H1 (cell line): ENCODE results near the gene DNAJC27. TPM values are rescaled to one million over a fixed set of nuclear protein-coding genes. Genes with fewer than 3 reads are reported as not detected.

Source experiments
- CTCF ChIA-PET: fragments of 300-600 bp; sonication (Branson Sonifier 250); formaldehyde crosslinking; loops from one replicate; lab custom pipeline; 2021; ENCODE audit not compliant: partially characterized antibody; lab: Charles Lee
- POLR2A ChIA-PET: fragments of 300-600 bp; sonication (Branson Sonifier 250); formaldehyde crosslinking; loops from one replicate; lab custom pipeline; 2021; ENCODE audit warnings: inconsistent platforms; ENCODE audit not compliant: partially characterized antibody; lab: Charles Lee
- DNase-seq, 2 experiments: peaks; one replicate each; pipeline versions ENCODE4 v3.0.0 to v3.0.0-alpha.2; 2010 to 2022; ENCODE audit warnings: low spot score in 2 of 2, low read depth in 1 of 2, mixed read lengths in 1 of 2
- FAIRE-seq: peaks from 2 replicates; lab custom pipeline; 2011; peaks lifted over from hg19 to GRCh38; lab: Jason Lieb, UNC
- H2AFZ ChIP-seq: 2 replicates; pipeline ENCODE4 v1.8.1; 2012; ENCODE audit warnings: low read length, inconsistent platforms
- H2AK5ac ChIP-seq: 2 replicates; pipeline ENCODE4 v1.6.1; 2013; ENCODE audit warnings: low read depth, low read length
- H2BK120ac ChIP-seq: replicated peaks from 2 replicates; pipeline ENCODE3; 2013; ENCODE audit warnings: low read depth, low read length, inconsistent platforms
- H2BK12ac ChIP-seq: 2 replicates; pipeline ENCODE4 v1.6.1; 2013; ENCODE audit warnings: low read depth, low read length
- H2BK15ac ChIP-seq: 2 replicates; pipeline ENCODE4 v1.6.1; 2013; ENCODE audit warnings: low read length
- H2BK20ac ChIP-seq: 2 replicates; pipeline ENCODE4 v1.6.1; 2013; ENCODE audit warnings: low read length
- H2BK5ac ChIP-seq: 2 replicates; pipeline ENCODE4 v1.6.1; 2013; ENCODE audit warnings: low read depth, low read length
- H3K14ac ChIP-seq: 2 replicates; pipeline ENCODE4 v1.6.1; 2013; ENCODE audit warnings: inconsistent platforms; ENCODE audit not compliant: insufficient read length
- H3K18ac ChIP-seq: 2 replicates; pipeline ENCODE4 v1.6.1; 2013; ENCODE audit warnings: low read length; ENCODE audit errors: extremely low read depth
- H3K23ac ChIP-seq: 2 replicates; pipeline ENCODE4 v1.6.1; 2013; ENCODE audit warnings: inconsistent platforms; ENCODE audit not compliant: insufficient read length
- H3K23me2 ChIP-seq: 2 replicates; pipeline ENCODE4 v1.6.1; 2013; ENCODE audit warnings: low read depth, low read length
- H3K27ac ChIP-seq: 2 replicates; pipeline ENCODE4 v1.6.1; 2011; ENCODE audit warnings: low read depth, low read length, inconsistent platforms
- H3K27me3 ChIP-seq, 4 experiments: replicated peaks in 1 of 4; 1 replicate in 1 of 4; 2 replicates in 3 of 4; pipeline versions ENCODE4 v1.6.1 to v1.8.1; 2011 to 2013; ENCODE audit warnings: low read length in 3 of 4, mild to moderate bottlenecking in 3 of 4, inconsistent platforms in 2 of 4, mixed read lengths in 2 of 4, moderate library complexity in 1 of 4; ENCODE audit not compliant: control insufficient read depth in 3 of 4, insufficient read depth in 3 of 4; ENCODE audit errors: extremely low read depth in 1 of 4
- H3K36me3 ChIP-seq, 4 experiments: 2 replicates each; pipeline versions ENCODE4 v1.6.1 to v1.8.1; 2011 to 2013; ENCODE audit warnings: mild to moderate bottlenecking in 4 of 4, low read length in 3 of 4, moderate library complexity in 2 of 4, control low read depth in 1 of 4, inconsistent platforms in 1 of 4; ENCODE audit not compliant: insufficient read depth in 4 of 4, control insufficient read depth in 2 of 4
- H3K4ac ChIP-seq: replicated peaks from 2 replicates; pipeline ENCODE3; 2013; ENCODE audit warnings: low read length, low read depth, mixed read lengths, inconsistent platforms; ENCODE audit not compliant: insufficient read length
- H3K4me1 ChIP-seq, 4 experiments: replicated peaks in 1 of 4; 1 replicate in 1 of 4; 2 replicates in 3 of 4; pipeline versions ENCODE4 v1.6.1 to v1.8.1; 2011 to 2013; ENCODE audit warnings: low read length in 3 of 4, inconsistent platforms in 2 of 4, mixed read lengths in 1 of 4; ENCODE audit not compliant: insufficient read depth in 4 of 4, control insufficient read depth in 3 of 4
- H3K4me2 ChIP-seq, 2 experiments: 2 replicates each; pipeline versions ENCODE4 v1.6.1 to v1.8.1; 2011 to 2013; ENCODE audit warnings: low read depth in 2 of 2, low read length in 2 of 2, control low read depth in 1 of 2, inconsistent platforms in 1 of 2, mild to moderate bottlenecking in 1 of 2; ENCODE audit not compliant: insufficient read depth in 1 of 2
- H3K4me3 ChIP-seq, 4 experiments: fragments of 200-600, 300-600 bp in 1 of 4; sonication (generic), shearing (Covaris generic), sonication (Bioruptor Twin) in 1 of 4; 2 replicates each; pipeline versions ENCODE4 v1.5.1 to v1.8.1; 2011 to 2016; ENCODE audit warnings: low read length in 4 of 4, low read depth in 3 of 4, control low read depth in 2 of 4, inconsistent platforms in 2 of 4, mild to moderate bottlenecking in 2 of 4, mixed read lengths in 1 of 4, moderate library complexity in 1 of 4; ENCODE audit not compliant: insufficient read depth in 2 of 4; ENCODE audit errors: extremely low read depth in 1 of 4
- H3K56ac ChIP-seq: replicated peaks from 2 replicates; pipeline ENCODE3; 2013; ENCODE audit warnings: low read depth, mild to moderate bottlenecking, mixed read lengths, low read length, inconsistent platforms; ENCODE audit not compliant: insufficient read length
- H3K79me1 ChIP-seq: 2 replicates; pipeline ENCODE4 v1.6.1; 2013; ENCODE audit warnings: low read depth, low read length, control low read depth
- H3K79me2 ChIP-seq, 2 experiments: 2 replicates each; pipeline versions ENCODE4 v1.6.1 to v1.8.1; 2012 to 2013; ENCODE audit warnings: low read length in 2 of 2, mild to moderate bottlenecking in 2 of 2, inconsistent platforms in 1 of 2; ENCODE audit not compliant: insufficient read depth in 2 of 2, control insufficient read depth in 1 of 2
- H3K9ac ChIP-seq, 4 experiments: replicated peaks in 1 of 4; 1 replicate in 1 of 4; 2 replicates in 3 of 4; pipeline versions ENCODE4 v1.6.1 to v1.8.1; 2011 to 2013; ENCODE audit warnings: low read depth in 3 of 4, low read length in 3 of 4, control low read depth in 2 of 4, mild to moderate bottlenecking in 2 of 4, moderate library complexity in 2 of 4, inconsistent platforms in 1 of 4; ENCODE audit errors: extremely low read depth in 1 of 4
- H3K9me3 ChIP-seq, 2 experiments: 2 replicates each; pipeline versions ENCODE4 v1.6.1 to v1.8.1; 2012 to 2013; ENCODE audit warnings: mild to moderate bottlenecking in 2 of 2, moderate library complexity in 2 of 2, control low read depth in 1 of 2, inconsistent platforms in 1 of 2, low read depth in 1 of 2, low read length in 1 of 2, mixed read lengths in 1 of 2; ENCODE audit not compliant: insufficient read depth in 2 of 2
- H4K20me1 ChIP-seq, 2 experiments: replicated peaks in 1 of 2; 2 replicates each; pipeline versions ENCODE3 to v1.8.1; 2011 to 2013; ENCODE audit warnings: inconsistent platforms in 2 of 2, low read length in 2 of 2, mild to moderate bottlenecking in 1 of 2; ENCODE audit not compliant: insufficient read depth in 2 of 2, control insufficient read depth in 1 of 2
- H4K5ac ChIP-seq: 2 replicates; pipeline ENCODE4 v1.6.1; 2013; ENCODE audit warnings: low read length, low read depth, mixed read lengths, inconsistent platforms; ENCODE audit not compliant: insufficient read length
- H4K8ac ChIP-seq: 2 replicates; pipeline ENCODE4 v1.8.0; 2013; ENCODE audit warnings: mild to moderate bottlenecking, moderate library complexity, low read length, inconsistent platforms; ENCODE audit not compliant: insufficient read depth; ENCODE audit errors: extremely low read depth
- H4K91ac ChIP-seq: replicated peaks from 2 replicates; pipeline ENCODE3; 2013; ENCODE audit warnings: low read length, mixed read lengths, inconsistent platforms; ENCODE audit not compliant: insufficient read length
- ASH2L ChIP-seq: fragments of 200-600, 300-600 bp; sonication (generic); IDR thresholded peaks from one replicate; pipeline ENCODE4 v1.7.1; 2017; ENCODE audit warnings: low read length
- BACH1 ChIP-seq: IDR thresholded peaks from 2 replicates; pipeline ENCODE4 v1.6.1; 2012; ENCODE audit warnings: low read length, improper control_type of control experiment
- CTBP2 ChIP-seq: IDR thresholded peaks from 2 replicates; pipeline ENCODE4 v1.7.0; 2011; ENCODE audit warnings: borderline replicate concordance, mild to moderate bottlenecking, moderate library complexity, mixed read lengths, low read length; ENCODE audit not compliant: insufficient read depth, insufficient read length
- E2F6 ChIP-seq: IDR thresholded peaks from 2 replicates; pipeline ENCODE4 v1.6.1; 2012; ENCODE audit warnings: inconsistent platforms
- FOSL1 ChIP-seq: IDR thresholded peaks from 2 replicates; pipeline ENCODE4 v1.6.1; 2011; ENCODE audit warnings: mild to moderate bottlenecking, low read depth, low read length, moderate library complexity; ENCODE audit not compliant: insufficient read depth
- KDM1A ChIP-seq: fragments of 200-600, 300-600 bp; sonication (generic); IDR thresholded peaks from 2 replicates; pipeline ENCODE4 v1.7.1; 2016; ENCODE audit warnings: mild to moderate bottlenecking, low read length, borderline replicate concordance
- NRF1 ChIP-seq: IDR thresholded peaks from 2 replicates; pipeline ENCODE4 v1.6.1; 2011; ENCODE audit warnings: mild to moderate bottlenecking, low read depth, low read length, improper control_type of control experiment
- PHF8 ChIP-seq: fragments of 200-600 bp; sonication (generic); conservative IDR thresholded peaks from 2 replicates; pipeline ENCODE4 v1.7.1; 2012; ENCODE audit warnings: low read depth, mild to moderate bottlenecking, inconsistent platforms, low read length, moderate library complexity
- SP1 ChIP-seq: IDR thresholded peaks from 2 replicates; pipeline ENCODE4 v1.6.1; 2011; ENCODE audit warnings: low read depth, low read length
- SP2 ChIP-seq: IDR thresholded peaks from 2 replicates; pipeline ENCODE4 v1.6.1; 2012; ENCODE audit warnings: mild to moderate bottlenecking, low read length, inconsistent platforms
- TAF7 ChIP-seq: optimal IDR thresholded peaks from 2 replicates; pipeline ENCODE3; 2011; ENCODE audit warnings: low read depth, mild to moderate bottlenecking, inconsistent platforms, low read length, moderate library complexity, borderline replicate concordance
- TEAD4 ChIP-seq: IDR thresholded peaks from 2 replicates; pipeline ENCODE4 v1.6.1; 2012; ENCODE audit warnings: low read depth, low read length, inconsistent platforms, mixed read lengths
- YY1 ChIP-seq: IDR thresholded peaks from 2 replicates; pipeline ENCODE4 v1.6.1; 2011; ENCODE audit warnings: low read depth, mild to moderate bottlenecking, low read length
- WGBS, 2 experiments: shearing (Covaris generic) in 1 of 2; methylation state at CpG; one replicate each; pipeline versions ENCODE4 v1.1.6 to v1.1.7; 2013 to 2015; ENCODE audit warnings: low lambda C conversion rate in 2 of 2, mixed read lengths in 2 of 2, inconsistent platforms in 1 of 2, low coverage in 1 of 2, missing lambda C conversion rate in 1 of 2; ENCODE audit not compliant: insufficient replicate concordance in 2 of 2, insufficient coverage in 1 of 2, insufficient read length in 1 of 2; ENCODE audit errors: extremely low coverage in 1 of 2, missing lambda C conversion rate in 1 of 2; 5-methylcytosine and 5-hydroxymethylcytosine counted together
- polyA plus RNA-seq, 7 experiments: library from polyadenylated mRNA; depleted of rRNA in 3 of 7; stranded (reverse) in 5 of 7; unstranded in 2 of 7; fragments of >200 nt in 5 of 7; fragments of 200-250 nt in 2 of 7; gene quantifications; 1 replicate in 5 of 7; 2 replicates in 1 of 7; 4 replicates in 1 of 7; pipeline versions ENCODE4 v1.2.1 to v1.2.3, GENCODE V29; 2011 to 2013; ENCODE audit warnings: missing spikeins in 2 of 7, mixed read lengths in 2 of 7
- total RNA-seq: library from RNA; stranded (reverse); fragmentation: NEBNext Ultra II Directional; extraction: Animal tissue kit (Norgen Biotek cat#: 25700); gene quantifications from 2 replicates; pipeline ENCODE4 v1.2.1, GENCODE V29; 2021

Gene DNAJC27
- total and polyA plus RNA-seq, 2 of the 8 experiments (the other 6 are each of a cell fraction or from before 2014, with no cell fraction given), result 1.4 to 4.5 TPM

- Histone ChIP-seq H2BK5ac (no peak overlapping the region), H3K4ac (no peak overlapping the region), H2BK15ac (no peak overlapping the region), H3K18ac (no peak overlapping the region), H3K23ac (no peak overlapping the region), H2BK120ac (no peak overlapping the region), H4K20me1 (peaks cover 0 to 2% of the 10 kb centered on the region in 2 experiments), H2BK12ac (no peak overlapping the region), H3K79me2 (no peaks in the 10 kb centered on the region), H3K4me3 (no peak overlapping the region), H4K91ac (no peak overlapping the region), H3K4me2 (no peak overlapping the region), H3K56ac (no peak overlapping the region), H4K8ac (no peak overlapping the region), H4K5ac (no peak overlapping the region), H2BK20ac (no peak overlapping the region), H3K23me2 (no peaks in the 10 kb centered on the region; the same call in 1 of the 2 replicates), H3K79me1 (no peaks in the 10 kb centered on the region), H2AFZ (no peak overlapping the region), H3K14ac (no peak overlapping the region), H3K9ac (no peak overlapping the region), H3K36me3 (peaks cover 0 to 36% (median 11%) of the 10 kb centered on the region in 4 experiments; a peak in 5 of 8 replicates), H3K9me3 (no peaks in the 10 kb centered on the region), H3K27ac (no peak overlapping the region), H3K27me3 (no peaks in the 10 kb centered on the region), H3K4me1 (no peaks in the 10 kb centered on the region), H2AK5ac (no peak overlapping the region)
- POLR2A ChIA-PET, result interaction anchor here (0.6 kb wide), 1 partner anchor 10 kb away, joined by 3 read pairs; no protein-coding TSS in a partner anchor
- CTCF ChIA-PET, result interaction anchor here (0.6 to 1.6 kb wide), 3 partner anchors 168 to 279 kb away, joined by 3 to 4 read pairs (median 3); no protein-coding TSS in a partner anchor
- TF ChIP-seq CTBP2 (no peak), TAF7 (no peak), SP2 (no peak), YY1 (no peak), NRF1 (no peak), TEAD4 (no peak), KDM1A (no peak), E2F6 (no peak), FOSL1 (no peak), PHF8 (no peak), ASH2L (no peak), BACH1 (no peak), SP1 (no peak)
- no peak for DNase-seq
- no peak for FAIRE-seq
- 76% methylated on average over 1 of the region's 1 CpG; no CpG with 5 or more reads in 1 of the 2 experiments for WGBS, 2 experiments
Observed at GRCh38 chr2:24957221-24957620, 14.5 kb downstream of the DNAJC27 start.
